GM11168 (cell line): ENCODE results near the gene CNTNAP2.
"Not testable (repeated sequence)": the region's sequence is repeated elsewhere in the genome, so short reads cannot be mapped to it uniquely, and the experiment has no call there.

Experiments
- in situ Hi-C: fragments of 300-500 bp; cut with MboI; formaldehyde crosslinking; loops from one replicate; pipeline ENCODE4 v1.12.0; 2022; ENCODE audit warnings: low sequenced_read_pairs; ENCODE audit not compliant: unreplicated experiment

Gene CNTNAP2

GRCh38 chr7:148058753-148059152, 1942.2 kb downstream of the CNTNAP2 start:
- in situ Hi-C loops, result no loop called here

GRCh38 chr7:148060724-148061123, 1944.1 kb downstream of the CNTNAP2 start:
- in situ Hi-C loops, result no loop called here

- in situ Hi-C loops, result not testable (repeated sequence)
Observed at GRCh38 chr7:148078111-148078510, 1961.5 kb downstream of the CNTNAP2 start.

- in situ Hi-C loops, result loop anchor here (10.0 kb wide), 1 partner anchor 545 kb away; no protein-coding TSS in a partner anchor
Observed at GRCh38 chr7:148079206-148080080, 1962.8 kb downstream of the CNTNAP2 start.

GRCh38 chr7:148083448-148083847, 1966.8 kb downstream of the CNTNAP2 start:
- in situ Hi-C loops, result loop anchor here (10.0 kb wide), 1 partner anchor 549 kb away; no protein-coding TSS in a partner anchor

- in situ Hi-C loops, result loop anchor here (10.0 kb wide), 1 partner anchor 549 kb away; no protein-coding TSS in a partner anchor
Observed at GRCh38 chr7:148084138-148084537, 1967.5 kb downstream of the CNTNAP2 start.

- in situ Hi-C loops, result no loop called here
Observed at GRCh38 chr7:148091882-148092281, 1975.3 kb downstream of the CNTNAP2 start.

GRCh38 chr7:148093375-148094166, 1977.0 kb downstream of the CNTNAP2 start:
- in situ Hi-C loops, result no loop called here

GRCh38 chr7:148095066-148095465, 1978.5 kb downstream of the CNTNAP2 start:
- in situ Hi-C loops, result no loop called here

- in situ Hi-C loops, result no loop called here
Observed at GRCh38 chr7:148104136-148104716, 1987.6 kb downstream of the CNTNAP2 start.

GRCh38 chr7:148104924-148105323, 1988.3 kb downstream of the CNTNAP2 start:
- in situ Hi-C loops, result no loop called here

GRCh38 chr7:148105853-148106252, 1989.3 kb downstream of the CNTNAP2 start:
- in situ Hi-C loops, result no loop called here

GRCh38 chr7:148107443-148108127, 1991.0 kb downstream of the CNTNAP2 start:
- in situ Hi-C loops, result no loop called here

- in situ Hi-C loops, result no loop called here
Observed at GRCh38 chr7:148108381-148108780, 1991.8 kb downstream of the CNTNAP2 start.

- in situ Hi-C loops, result no loop called here
Observed at GRCh38 chr7:148110097-148110868, 1993.7 kb downstream of the CNTNAP2 start.

GRCh38 chr7:148114804-148115203, 1998.2 kb downstream of the CNTNAP2 start:
- in situ Hi-C loops, result no loop called here

GRCh38 chr7:148115308-148115707, 1998.7 kb downstream of the CNTNAP2 start:
- in situ Hi-C loops, result no loop called here

- in situ Hi-C loops, result no loop called here
Observed at GRCh38 chr7:148116195-148116594, 1999.6 kb downstream of the CNTNAP2 start.

GRCh38 chr7:148116829-148117403, 2000.3 kb downstream of the CNTNAP2 start:
- in situ Hi-C loops, result no loop called here
